Lower lobe of right lung (tissue), 2 donors: ENCODE measurements around the gene EHD1. TPM values are rescaled to one million over a fixed set of nuclear protein-coding genes. Genes with fewer than 3 reads are reported as not detected.
A peak's percentile ranks its signal among the peaks of the same experiment; 100 is the strongest.

Experiments
- ATAC-seq, 2 donors: fragments of 200-7000 bp; cut with Tn5 transposase; one replicate each; pipeline ENCODE4 v1.9.1; 2020 to 2022; ENCODE audit warnings: mild to moderate bottlenecking in 2 of 2, moderate library complexity in 2 of 2
- DNase-seq: peaks from one replicate; pipeline ENCODE4 v3.0.0-alpha.2; 2020
- H3K27ac ChIP-seq: fragments of 200-600 bp; one replicate; pipeline ENCODE4 v1.8.0; 2022
- H3K27me3 ChIP-seq: fragments of 200-600 bp; one replicate; pipeline ENCODE4 v1.8.0; 2022; ENCODE audit warnings: low read depth
- H3K36me3 ChIP-seq: fragments of 200-600 bp; one replicate; pipeline ENCODE4 v1.8.0; 2022; ENCODE audit warnings: mild to moderate bottlenecking
- H3K4me1 ChIP-seq: fragments of 200-600 bp; one replicate; pipeline ENCODE4 v1.8.0; 2022
- H3K4me3 ChIP-seq: fragments of 200-600 bp; one replicate; pipeline ENCODE4 v1.8.0; 2022; ENCODE audit warnings: mild to moderate bottlenecking
- H3K9me3 ChIP-seq: fragments of 200-600 bp; one replicate; pipeline ENCODE4 v1.8.0; 2022
- CTCF ChIP-seq: fragments of 200-600 bp; IDR thresholded peaks from one replicate; pipeline ENCODE4 v1.8.0; 2022; ENCODE audit warnings: antibody characterized with exemption, mild to moderate bottlenecking
- intact Hi-C: fragments of 100-400 bp; cut with DNase I; formaldehyde crosslinking; loops from one replicate; pipeline ENCODE4 v1.11.0; 2022
- total RNA-seq: library from RNA; stranded (reverse); fragmentation: NEBNext Ultra II Directional; extraction: Animal tissue kit (Norgen Biotek cat#: 25700); gene quantifications from one replicate; pipeline ENCODE4 v1.2.1, GENCODE V29; 2021
- donor health status: DM: no; HTN: yes; CAD: no; lungs with severe emphysema.

EHD1 gene
- total RNA-seq, 1 donor from 2014 or later: 73.4 TPM

GRCh38 chr11:64880240-64881001 lies 2.0 kb upstream of the EHD1 start:
- DNase-seq: no peak
- H3K27me3 ChIP-seq: no peaks in the 10 kb centered on the region
- no peak for ATAC-seq
- no peaks in the 10 kb centered on the region for H3K9me3 ChIP-seq
- peak overlapping the region; percentile 61 for H3K27ac ChIP-seq
- no peaks in the 10 kb centered on the region for H3K36me3 ChIP-seq
- intact Hi-C loops: no loop called here
- H3K4me3 ChIP-seq: peak overlapping the region; percentile 7
- no peak for TF ChIP-seq CTCF
- peaks cover 57% of the 10 kb centered on the region for H3K4me1 ChIP-seq

GRCh38 chr11:64879244-64879900 lies 951 bp upstream of the EHD1 start:
- peaks cover 64% of the 10 kb centered on the region for H3K4me1 ChIP-seq
- H3K36me3 ChIP-seq: peaks cover 4% of the 10 kb centered on the region
- ATAC-seq (peak; percentile 9 to 21), DNase-seq (no peak)
- no peaks in the 10 kb centered on the region for H3K27me3 ChIP-seq
- no peak for TF ChIP-seq CTCF
- H3K4me3 ChIP-seq: peak overlapping the region; percentile 97
- no peaks in the 10 kb centered on the region for H3K9me3 ChIP-seq
- peak overlapping the region; percentile 91 for H3K27ac ChIP-seq
- intact Hi-C loops: no loop called here

GRCh38 chr11:64878223-64878493 lies 263 bp downstream of the EHD1 start:
- peaks cover 14% of the 10 kb centered on the region for H3K36me3 ChIP-seq
- intact Hi-C loops: no loop called here
- no peaks in the 10 kb centered on the region for H3K9me3 ChIP-seq
- no peaks in the 10 kb centered on the region for H3K27me3 ChIP-seq
- DNase-seq (no peak), ATAC-seq (peak; percentile 42 to 44)
- H3K4me1 ChIP-seq: peaks cover 71% of the 10 kb centered on the region
- no peak for TF ChIP-seq CTCF
- H3K27ac ChIP-seq: peak overlapping the region; percentile 91
- H3K4me3 ChIP-seq: peak overlapping the region; percentile 97

GRCh38 chr11:64877390-64878222 lies 815 bp downstream of the EHD1 start:
- Histone ChIP-seq H3K36me3 (peaks cover 19% of the 10 kb centered on the region), H3K4me1 (peaks cover 77% of the 10 kb centered on the region), H3K27ac (peak overlapping the region; percentile 91), H3K9me3 (no peaks in the 10 kb centered on the region), H3K27me3 (no peaks in the 10 kb centered on the region), H3K4me3 (peak overlapping the region; percentile 97)
- intact Hi-C loops: no loop called here
- TF ChIP-seq CTCF: no peak
- DNase-seq (no peak), ATAC-seq (peak; percentile 1 to 11)

GRCh38 chr11:64876835-64877341 lies 1.5 kb downstream of the EHD1 start:
- no peaks in the 10 kb centered on the region for H3K9me3 ChIP-seq
- peaks cover 26% of the 10 kb centered on the region for H3K36me3 ChIP-seq
- ATAC-seq: peak; percentile 39 to 40
- peak overlapping the region; percentile 97 for H3K4me3 ChIP-seq
- no peak for TF ChIP-seq CTCF
- peaks cover 84% of the 10 kb centered on the region for H3K4me1 ChIP-seq
- intact Hi-C loops: no loop called here
- DNase-seq: peak; percentile 83
- H3K27me3 ChIP-seq: no peaks in the 10 kb centered on the region
- peak overlapping the region; percentile 91 for H3K27ac ChIP-seq
